SK-N-SH treated with all-trans-retinoic acid at 6 μM for 48 hours (cell line): ENCODE measurements around the gene ST6GAL1.

Experiments
- ATAC-seq: fragments of 200-7000 bp; cut with Tn5 transposase; 3 replicates; pipeline ENCODE4 v1.9.1; 2020; ENCODE audit warnings: mild to moderate bottlenecking, moderate library complexity
- ARNTL ChIP-seq: fragments of 450-650 bp; formaldehyde crosslinking; IDR thresholded peaks from 2 replicates; pipeline ENCODE4 v1.5.0; 2020; ENCODE audit warnings: low read depth, mild to moderate bottlenecking, moderate library complexity, borderline replicate concordance
- BACH2 ChIP-seq: fragments of 250-450 bp; sonication (Bioruptor Pico); IDR thresholded peaks from 2 replicates; pipeline ENCODE4 v1.9.0; 2021; ENCODE audit warnings: mild to moderate bottlenecking, borderline replicate concordance
- CREB5 ChIP-seq: fragments of 250-450 bp; sonication (Bioruptor Pico); IDR thresholded peaks from 2 replicates; pipeline ENCODE4 v1.5.1; 2020; ENCODE audit warnings: low read depth, mild to moderate bottlenecking, moderate library complexity
- CSDC2 ChIP-seq: fragments of 250-450 bp; sonication (Bioruptor Pico); IDR thresholded peaks from 2 replicates; pipeline ENCODE4 v1.5.0; 2020; ENCODE audit warnings: mild to moderate bottlenecking, moderate library complexity
- CSRNP3 ChIP-seq: fragments of 250-450 bp; sonication (Bioruptor Pico); IDR thresholded peaks from 2 replicates; pipeline ENCODE4 v1.5.1; 2021; ENCODE audit warnings: mild to moderate bottlenecking, moderate library complexity
- ESRRG ChIP-seq: fragments of 250-450 bp; sonication (Bioruptor Pico); IDR thresholded peaks from 2 replicates; pipeline ENCODE4 v1.6.1; 2021; ENCODE audit warnings: mild to moderate bottlenecking
- ISL1 ChIP-seq: fragments of 250-450 bp; sonication (Bioruptor Pico); IDR thresholded peaks from 2 replicates; pipeline ENCODE4 v2.1.2; 2022; ENCODE audit warnings: mild to moderate bottlenecking, moderate library complexity
- OSR1 ChIP-seq: fragments of 250-450 bp; sonication (Bioruptor Pico); IDR thresholded peaks from 2 replicates; pipeline ENCODE4 v1.8.0; 2022; ENCODE audit warnings: moderate library complexity, mild to moderate bottlenecking, inconsistent platforms
- PATZ1 ChIP-seq: fragments of 250-450 bp; sonication (Bioruptor Pico); IDR thresholded peaks from 2 replicates; pipeline ENCODE4 v1.8.0; 2020; ENCODE audit warnings: mild to moderate bottlenecking, moderate library complexity, borderline replicate concordance
- POU6F1 ChIP-seq: fragments of 250-450 bp; sonication (Bioruptor Pico); IDR thresholded peaks from 2 replicates; pipeline ENCODE4 v1.8.0; 2021; ENCODE audit warnings: low read depth, mild to moderate bottlenecking, moderate library complexity, borderline replicate concordance
- RARB ChIP-seq: fragments of 250-450 bp; sonication (Bioruptor Pico); IDR thresholded peaks from 2 replicates; pipeline ENCODE4 v1.8.0; 2021; ENCODE audit warnings: mild to moderate bottlenecking, moderate library complexity
- SNAI2 ChIP-seq: fragments of 250-450 bp; sonication (Bioruptor Pico); IDR thresholded peaks from 2 replicates; pipeline ENCODE4 v1.5.0; 2020; ENCODE audit warnings: mild to moderate bottlenecking, moderate library complexity
- TCF4 ChIP-seq: fragments of 250-450 bp; sonication (Bioruptor Pico); IDR thresholded peaks from 2 replicates; pipeline ENCODE4 v1.8.0; 2021; ENCODE audit warnings: mild to moderate bottlenecking, moderate library complexity, borderline replicate concordance
- TOX ChIP-seq: fragments of 250-450 bp; sonication (Bioruptor Pico); IDR thresholded peaks from 2 replicates; pipeline ENCODE4 v1.8.0; 2021; ENCODE audit warnings: mild to moderate bottlenecking, moderate library complexity, borderline replicate concordance
- TSHZ2 ChIP-seq: fragments of 250-450 bp; sonication (Bioruptor Pico); IDR thresholded peaks from 2 replicates; pipeline ENCODE4 v1.5.0; 2020; ENCODE audit warnings: mild to moderate bottlenecking, moderate library complexity
- ZC3H10 ChIP-seq: fragments of 250-450 bp; sonication (Bioruptor Pico); IDR thresholded peaks from 2 replicates; pipeline ENCODE4 v1.5.1; 2021; ENCODE audit warnings: mild to moderate bottlenecking, moderate library complexity
- ZFP3 ChIP-seq: fragments of 250-450 bp; sonication (Bioruptor Pico); IDR thresholded peaks from 2 replicates; pipeline ENCODE4 v1.5.0; 2020; ENCODE audit warnings: mild to moderate bottlenecking, moderate library complexity
- ZFP30 ChIP-seq: fragments of 450-650 bp; formaldehyde crosslinking; IDR thresholded peaks from 2 replicates; pipeline ENCODE4 v1.5.0; 2022; ENCODE audit warnings: mild to moderate bottlenecking, moderate library complexity
- ZNF8 ChIP-seq: fragments of 450-650 bp; formaldehyde crosslinking; IDR thresholded peaks from 2 replicates; pipeline ENCODE4 v1.5.0; 2020; ENCODE audit warnings: mild to moderate bottlenecking, moderate library complexity

The ST6GAL1 gene

GRCh38 chr3:187082758-187083375, 152.5 kb downstream of the ST6GAL1 start:
- TF ChIP-seq BACH2 (no peak), OSR1 (CRISPR knock-in tag) (no peak), SNAI2 (CRISPR knock-in tag) (no peak), TCF4 (CRISPR knock-in tag) (no peak), POU6F1 (CRISPR knock-in tag) (no peak), ZFP3 (no peak), CSRNP3 (CRISPR knock-in tag) (no peak), ISL1 (CRISPR knock-in tag) (no peak), ZFP30 (CRISPR knock-in tag) (no peak), CSDC2 (CRISPR knock-in tag) (no peak), ZNF8 (no peak), TOX (CRISPR knock-in tag) (no peak), PATZ1 (no peak), ESRRG (CRISPR knock-in tag) (no peak), CREB5 (CRISPR knock-in tag) (no peak)
- ATAC-seq, result no peak

GRCh38 chr3:187084126-187084525, 153.8 kb downstream of the ST6GAL1 start:
- no peak for ATAC-seq

More at GRCh38 chr3:187084126-187084525, 153.8 kb downstream of the ST6GAL1 start:
- no peak for TF ChIP-seq POU6F1 (CRISPR knock-in tag)
- no peak for TF ChIP-seq ZNF8
- TF ChIP-seq TOX (CRISPR knock-in tag), result no peak
- no peak for TF ChIP-seq ZFP30 (CRISPR knock-in tag)
- no peak for TF ChIP-seq SNAI2 (CRISPR knock-in tag)
- TF ChIP-seq TCF4 (CRISPR knock-in tag), result no peak
- no peak for TF ChIP-seq OSR1 (CRISPR knock-in tag)
- no peak for TF ChIP-seq TSHZ2 (CRISPR knock-in tag)
- no peak for TF ChIP-seq CREB5 (CRISPR knock-in tag)
- no peak for TF ChIP-seq PATZ1
- no peak for TF ChIP-seq ZFP3
- TF ChIP-seq ARNTL (CRISPR knock-in tag), result no peak
- TF ChIP-seq BACH2, result no peak
- TF ChIP-seq RARB (CRISPR knock-in tag), result no peak
- no peak for TF ChIP-seq ZC3H10 (CRISPR knock-in tag)
- TF ChIP-seq, all 23 proteins: peak for 0
